GM19452 (cell line): ENCODE data around the gene HSD17B14.
"Not testable (repeated sequence)": the region's sequence is repeated elsewhere in the genome, so short reads cannot be mapped to it uniquely, and the experiment has no call there.

Source experiments
- ATAC-seq: cut with Tn5 transposase; IDR thresholded peaks from one replicate; pipeline ENCODE4 v1.9.1; 2021; ENCODE audit not compliant: unreplicated experiment

The HSD17B14 gene

GRCh38 chr19:48768171-48768753 is 68.0 kb downstream of the HSD17B14 start:
- ATAC-seq, result not testable (repeated sequence)

GRCh38 chr19:48765816-48766215 is 70.5 kb downstream of the HSD17B14 start:
- not testable (repeated sequence) for ATAC-seq
